GM18517 (cell line): ENCODE results near the gene VEZT.
"Not testable (repeated sequence)": the region's sequence is repeated elsewhere in the genome, so short reads cannot be mapped to it uniquely, and the experiment has no call there.

Experiments
- ATAC-seq: cut with Tn5 transposase; IDR thresholded peaks from one replicate; pipeline ENCODE4 v1.9.1; 2021; ENCODE audit warnings: mild to moderate bottlenecking, moderate library complexity; ENCODE audit not compliant: unreplicated experiment

The VEZT gene

GRCh38 chr12:95217377-95218149 lies at the start of gene VEZT, which contains the start of gene FGD6:
TSS of gene VEZT (plus strand) at chr12:95217807. CDS start at chr12:95217851, 44 bp downstream.
TSS of gene FGD6 (minus strand) at chr12:95217467. CDS start at chr12:95217240, 227 bp downstream.
- peak; percentile 94 for ATAC-seq

- ATAC-seq = no peak
Measured at GRCh38 chr12:95168746-95169145, 48.9 kb upstream of the VEZT start.

GRCh38 chr12:95169368-95169767 lies 48.2 kb upstream of the VEZT start:
- ATAC-seq = no peak

GRCh38 chr12:95173392-95174251 lies 44.0 kb upstream of the VEZT start:
- ATAC-seq = no peak

- ATAC-seq = no peak
Measured at GRCh38 chr12:95177201-95177768, 40.3 kb upstream of the VEZT start.

- ATAC-seq = no peak
Measured at GRCh38 chr12:95178136-95178535, 39.5 kb upstream of the VEZT start.

- ATAC-seq = no peak
Measured at GRCh38 chr12:95179011-95179410, 38.6 kb upstream of the VEZT start.

GRCh38 chr12:95181103-95181502 lies 36.5 kb upstream of the VEZT start:
- ATAC-seq = no peak

- no peak for ATAC-seq
Measured at GRCh38 chr12:95182868-95183415, 34.7 kb upstream of the VEZT start.

- ATAC-seq = no peak
Measured at GRCh38 chr12:95184121-95184520, 33.5 kb upstream of the VEZT start.

GRCh38 chr12:95185072-95185471 lies 32.5 kb upstream of the VEZT start:
- no peak for ATAC-seq

- ATAC-seq = no peak
Measured at GRCh38 chr12:95185854-95186253, 31.8 kb upstream of the VEZT start.

- no peak for ATAC-seq
Measured at GRCh38 chr12:95187865-95188415, 29.7 kb upstream of the VEZT start.

GRCh38 chr12:95191060-95191696 lies 26.4 kb upstream of the VEZT start:
- no peak for ATAC-seq

- no peak for ATAC-seq
Measured at GRCh38 chr12:95192271-95192670, 25.3 kb upstream of the VEZT start.

GRCh38 chr12:95193139-95193538 lies 24.5 kb upstream of the VEZT start:
- ATAC-seq = no peak

- ATAC-seq = no peak
Measured at GRCh38 chr12:95195122-95195521, 22.5 kb upstream of the VEZT start.

- not testable (repeated sequence) for ATAC-seq
Measured at GRCh38 chr12:95196875-95197569, 20.6 kb upstream of the VEZT start.

- no peak for ATAC-seq
Measured at GRCh38 chr12:95197636-95198035, 20.0 kb upstream of the VEZT start.

GRCh38 chr12:95198914-95199313 lies 18.7 kb upstream of the VEZT start:
- ATAC-seq = no peak
